SK-N-SH (cell line): Measurements from ENCODE around the gene ELP4.

Source experiments
- CTCF ChIP-seq: fragments of 200-600 bp; sonication (generic); IDR thresholded peaks from 2 replicates; pipeline ENCODE4 v1.6.1; 2017; ENCODE audit warnings: antibody characterized with exemption, mild to moderate bottlenecking, moderate library complexity
- GABPA ChIP-seq: IDR thresholded peaks from 2 replicates; pipeline ENCODE4 v1.4.0; 2012; ENCODE audit warnings: low read depth, mild to moderate bottlenecking

GRCh38 chr11:31479066-31479465 lies 30.5 kb upstream of the ELP4 start:
- TF ChIP-seq CTCF, result no peak
- TF ChIP-seq GABPA, result no peak
